Skeletal muscle tissue (tissue), 4 donors: ENCODE measurements around the gene USP3. TPM values are rescaled to one million over a fixed set of nuclear protein-coding genes. Genes with fewer than 3 reads are reported as not detected.

Source experiments
- H3K27ac ChIP-seq: one replicate; pipeline ENCODE4 v1.7.0; 2013; ENCODE audit warnings: mild to moderate bottlenecking, low read depth, low read length, inconsistent platforms
- H3K27me3 ChIP-seq, 3 donors: one replicate each; pipeline ENCODE4 v1.7.0; 2013; ENCODE audit warnings: low read length in 3 of 3; ENCODE audit not compliant: control insufficient read depth in 3 of 3, insufficient read depth in 3 of 3
- H3K36me3 ChIP-seq, 3 donors: one replicate each; pipeline ENCODE4 v1.7.0; 2013; ENCODE audit warnings: low read length in 3 of 3; ENCODE audit not compliant: control insufficient read depth in 3 of 3, insufficient read depth in 3 of 3
- H3K4me1 ChIP-seq, 3 donors: one replicate each; pipeline ENCODE4 v1.7.0; 2013; ENCODE audit warnings: low read length in 3 of 3, mild to moderate bottlenecking in 3 of 3; ENCODE audit not compliant: control insufficient read depth in 3 of 3, insufficient read depth in 3 of 3
- H3K4me3 ChIP-seq, 3 donors: one replicate each; pipeline ENCODE4 v1.7.0; 2013; ENCODE audit warnings: low read length in 3 of 3
- H3K9ac ChIP-seq, 3 donors: one replicate each; pipeline ENCODE4 v1.7.0; 2013; ENCODE audit warnings: low read length in 3 of 3, mild to moderate bottlenecking in 3 of 3, moderate library complexity in 2 of 3, low read depth in 1 of 3
- H3K9me3 ChIP-seq, 3 donors: one replicate each; pipeline ENCODE4 v1.7.0; 2013; ENCODE audit warnings: low read length in 3 of 3; ENCODE audit not compliant: control insufficient read depth in 3 of 3
- total RNA-seq: library from RNA; depleted of rRNA; stranded (reverse); fragments of >200 nt; gene quantifications from one replicate; pipeline ENCODE4 v1.2.3, GENCODE V29; 2014
- donor health status: Osteomylitis.

The USP3 gene
- total RNA-seq, 1 donor from 2014 or later: 33.4 TPM

DNA sequence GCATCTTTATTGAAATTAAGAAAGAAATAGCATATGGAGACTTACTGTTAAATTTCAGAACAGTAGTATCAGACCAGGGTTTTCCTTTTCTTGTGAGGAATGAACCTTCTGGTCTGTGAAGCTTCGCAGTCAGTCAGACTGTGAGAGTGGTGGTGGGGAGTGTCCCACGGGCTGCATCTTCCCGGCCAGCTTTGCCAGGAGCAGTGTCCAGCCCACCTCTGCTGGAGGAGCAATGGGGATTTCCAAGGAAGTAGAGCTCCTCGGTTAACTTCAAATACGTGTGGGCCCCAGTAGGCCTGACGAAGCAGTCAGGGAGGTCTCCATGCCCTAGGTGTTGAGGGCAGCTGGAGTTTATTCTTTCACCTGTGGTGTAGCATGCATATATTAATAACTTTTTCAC is 51.9 kb downstream of the USP3 start:
- Histone ChIP-seq H3K9ac (no peak overlapping the region), H3K27me3 (no peaks in the 10 kb centered on the region), H3K9me3 (no peaks in the 10 kb centered on the region), H3K4me3 (no peak overlapping the region), H3K4me1 (peaks cover 0 to 12% (median 0%) of the 10 kb centered on the region in 3 donors), H3K27ac (no peak overlapping the region), H3K36me3 (peaks cover 5 to 20% (median 16%) of the 10 kb centered on the region in 3 donors)

DNA sequence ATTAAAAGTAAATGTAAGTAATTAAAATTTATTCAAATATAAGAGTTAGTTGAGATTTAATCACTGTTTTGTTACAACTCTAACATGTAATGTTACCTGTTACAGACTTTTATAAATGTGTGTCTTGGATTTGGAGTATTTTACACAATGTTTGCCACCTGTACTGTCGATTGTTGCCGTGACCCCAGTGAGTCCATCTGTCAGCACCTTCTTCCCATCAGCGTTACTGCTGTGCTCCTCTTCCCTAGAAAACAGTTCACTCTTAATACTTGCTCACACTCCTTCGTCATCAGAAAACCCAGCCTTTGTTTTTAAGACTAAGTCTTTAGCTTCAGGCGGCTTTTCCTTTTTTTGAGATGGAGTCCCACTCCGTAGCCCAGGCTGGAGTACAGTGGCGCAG is 52.3 kb downstream of the USP3 start:
- Histone ChIP-seq H3K27me3 (no peaks in the 10 kb centered on the region), H3K4me3 (no peak overlapping the region), H3K36me3 (peaks cover 8 to 25% (median 18%) of the 10 kb centered on the region in 3 donors), H3K4me1 (peaks cover 0 to 12% (median 0%) of the 10 kb centered on the region in 3 donors), H3K9me3 (no peaks in the 10 kb centered on the region), H3K9ac (no peak overlapping the region), H3K27ac (no peak overlapping the region)

DNA sequence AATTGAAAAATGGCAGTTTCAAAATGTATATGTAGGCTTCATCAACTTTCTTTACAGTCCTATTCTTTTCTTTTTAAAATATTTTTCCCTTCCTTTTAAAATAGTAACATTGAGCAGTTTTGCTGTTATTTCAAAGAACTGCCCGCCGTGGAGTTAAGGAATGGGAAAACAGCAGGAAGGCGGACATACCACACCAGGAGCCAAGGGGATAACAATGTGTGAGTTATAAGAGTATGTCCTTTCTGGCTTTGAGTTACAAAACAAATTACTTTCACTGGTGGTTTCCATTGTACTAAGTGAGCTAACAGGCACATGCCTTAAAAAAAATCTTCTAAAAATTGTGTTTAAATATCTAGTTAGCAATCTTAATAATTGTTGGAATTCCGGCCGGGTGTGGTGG is 55.4 kb downstream of the USP3 start:
- Histone ChIP-seq H3K4me1 (no peaks in the 10 kb centered on the region), H3K9ac (no peak overlapping the region), H3K4me3 (no peak overlapping the region), H3K27me3 (no peaks in the 10 kb centered on the region), H3K36me3 (peaks cover 15 to 45% (median 34%) of the 10 kb centered on the region in 3 donors), H3K9me3 (no peaks in the 10 kb centered on the region), H3K27ac (no peak overlapping the region)

DNA sequence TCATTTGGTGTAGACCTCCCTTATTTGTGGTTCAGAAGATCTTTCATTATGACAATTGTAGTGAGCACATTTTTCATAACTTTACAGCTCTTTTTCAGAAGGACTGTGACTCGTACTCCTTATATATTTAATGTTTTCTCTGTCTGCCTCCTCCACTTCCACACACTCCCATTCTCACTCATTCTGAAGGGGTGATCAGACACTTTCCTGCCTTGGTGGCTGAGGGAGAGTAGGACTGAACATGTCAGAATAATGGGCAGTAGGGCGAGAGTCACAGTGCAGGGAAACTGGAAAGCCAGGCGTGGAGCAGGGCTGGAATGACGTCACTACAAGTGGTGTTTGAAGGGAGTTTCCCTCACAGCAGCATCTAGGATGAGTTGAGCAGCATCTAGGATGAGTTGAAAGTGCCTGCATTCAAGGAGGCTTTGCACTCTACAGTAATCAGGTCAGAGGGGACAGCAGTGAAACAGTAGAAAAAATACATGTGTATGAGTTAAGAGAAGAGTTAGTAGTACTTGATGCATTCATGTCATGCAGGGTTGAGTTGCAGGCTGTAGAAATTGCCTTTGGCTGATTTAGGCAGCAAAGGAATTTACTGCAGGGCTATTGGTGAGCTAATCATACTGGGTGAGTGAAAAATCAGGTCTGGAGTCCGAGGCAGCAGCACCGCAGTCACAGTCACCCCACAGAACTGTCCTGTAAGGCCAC is 56.5 kb downstream of the USP3 start:
- Histone ChIP-seq H3K9me3 (no peaks in the 10 kb centered on the region), H3K36me3 (peaks cover 15 to 49% (median 40%) of the 10 kb centered on the region in 3 donors), H3K4me3 (no peak overlapping the region), H3K27me3 (no peaks in the 10 kb centered on the region), H3K9ac (no peak overlapping the region), H3K27ac (no peak overlapping the region), H3K4me1 (no peaks in the 10 kb centered on the region)

DNA sequence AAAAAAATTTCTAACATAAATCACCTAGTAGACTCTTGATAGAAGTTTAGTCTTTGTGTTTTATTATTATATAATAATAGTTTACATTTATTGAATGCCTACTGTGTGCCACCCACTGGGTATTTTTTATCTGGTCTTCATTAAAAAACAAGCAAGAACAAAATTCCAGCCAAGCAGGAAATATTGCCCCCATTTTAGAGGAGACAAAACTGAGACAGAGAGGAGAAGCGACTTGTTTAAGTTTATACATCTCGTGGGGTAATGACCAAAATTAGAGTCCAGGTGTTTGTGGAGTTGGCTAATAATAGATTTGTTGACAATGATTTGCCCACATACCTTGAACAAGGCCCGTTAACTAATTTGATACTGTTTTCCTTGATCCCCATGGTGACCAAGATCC is 59.7 kb downstream of the USP3 start:
- Histone ChIP-seq H3K9me3 (no peaks in the 10 kb centered on the region), H3K27ac (no peak overlapping the region), H3K9ac (no peak overlapping the region), H3K36me3 (peaks cover 15 to 50% (median 37%) of the 10 kb centered on the region in 3 donors), H3K27me3 (no peaks in the 10 kb centered on the region), H3K4me3 (no peak overlapping the region), H3K4me1 (no peaks in the 10 kb centered on the region)

DNA sequence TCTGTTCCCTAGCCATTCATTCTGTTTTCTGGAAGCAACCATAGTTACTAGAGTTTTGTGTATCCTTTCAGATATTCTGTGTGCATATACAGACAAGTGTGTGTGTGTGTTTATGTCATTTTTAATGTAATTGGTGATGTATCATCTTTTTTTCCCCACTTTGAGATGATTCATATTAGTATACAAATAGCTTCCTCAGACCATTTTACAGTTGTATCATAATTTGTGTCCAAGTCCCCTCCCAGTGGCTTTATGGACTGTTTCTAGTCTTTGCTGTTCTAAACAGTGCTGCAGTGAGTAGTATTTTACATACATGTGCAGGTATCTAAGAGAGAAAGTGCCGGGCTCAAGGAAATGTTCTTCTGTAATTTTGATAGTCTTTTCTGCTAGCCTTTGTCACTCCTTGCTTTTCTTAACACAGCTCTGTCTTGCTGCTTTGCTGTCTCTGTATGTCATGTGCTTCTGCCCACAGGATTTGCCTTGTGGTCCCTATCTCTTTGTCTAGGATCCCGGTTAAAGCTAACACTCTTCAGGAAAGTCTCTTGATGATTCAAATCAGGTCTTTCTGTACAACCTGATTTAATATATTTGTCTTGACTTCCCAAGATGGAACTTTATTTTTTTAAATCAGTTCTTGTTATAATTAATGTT is 61.3 kb downstream of the USP3 start:
- H3K36me3 ChIP-seq: peaks cover 20 to 51% (median 39%) of the 10 kb centered on the region in 3 donors

DNA sequence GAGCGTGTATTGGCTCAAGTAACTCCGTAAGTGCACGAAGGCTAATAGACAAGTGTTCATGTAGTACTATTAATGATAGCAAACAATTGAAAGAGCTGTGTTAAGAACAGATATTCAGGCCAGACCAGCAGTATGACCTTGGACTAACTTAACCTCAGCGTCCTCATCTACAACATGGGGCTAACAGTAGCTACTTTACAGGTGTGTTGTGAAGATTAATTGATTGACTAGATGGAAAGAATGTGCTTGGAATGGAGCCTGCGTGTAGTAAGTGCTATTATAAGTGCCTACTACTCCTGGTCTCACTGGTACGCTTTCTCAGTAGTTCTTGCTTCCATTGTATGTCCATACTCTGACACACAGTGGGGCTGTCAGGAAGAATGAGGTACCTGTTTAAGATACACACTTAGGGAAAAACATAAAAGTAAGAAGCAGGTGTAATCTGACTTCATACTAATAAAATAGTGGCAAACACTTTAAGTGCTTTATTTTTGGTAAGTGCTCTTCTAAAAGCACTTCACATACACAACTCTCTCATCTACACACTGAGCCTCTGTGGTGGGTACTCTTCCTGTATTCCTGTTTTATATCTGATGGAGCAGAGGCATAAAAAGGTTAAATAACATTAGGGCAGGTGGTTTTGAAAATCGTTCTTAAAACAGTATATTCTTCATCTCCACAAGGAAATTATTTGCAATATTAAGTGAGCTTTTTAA is 68.5 kb downstream of the USP3 start:
- H3K4me1 ChIP-seq: no peaks in the 10 kb centered on the region
- H3K27ac ChIP-seq: no peak overlapping the region
- H3K9ac ChIP-seq: no peak overlapping the region
- no peaks in the 10 kb centered on the region for H3K27me3 ChIP-seq
- no peaks in the 10 kb centered on the region for H3K9me3 ChIP-seq
- peaks cover 13 to 31% (median 27%) of the 10 kb centered on the region in 3 donors for H3K36me3 ChIP-seq
- H3K4me3 ChIP-seq: no peak overlapping the region

More for the DNA sequence above, 61.3 kb downstream of the USP3 start:
- Histone ChIP-seq H3K9me3 (no peaks in the 10 kb centered on the region), H3K4me1 (no peaks in the 10 kb centered on the region), H3K4me3 (no peak overlapping the region), H3K27me3 (no peaks in the 10 kb centered on the region), H3K9ac (no peak overlapping the region), H3K27ac (no peak overlapping the region)

DNA sequence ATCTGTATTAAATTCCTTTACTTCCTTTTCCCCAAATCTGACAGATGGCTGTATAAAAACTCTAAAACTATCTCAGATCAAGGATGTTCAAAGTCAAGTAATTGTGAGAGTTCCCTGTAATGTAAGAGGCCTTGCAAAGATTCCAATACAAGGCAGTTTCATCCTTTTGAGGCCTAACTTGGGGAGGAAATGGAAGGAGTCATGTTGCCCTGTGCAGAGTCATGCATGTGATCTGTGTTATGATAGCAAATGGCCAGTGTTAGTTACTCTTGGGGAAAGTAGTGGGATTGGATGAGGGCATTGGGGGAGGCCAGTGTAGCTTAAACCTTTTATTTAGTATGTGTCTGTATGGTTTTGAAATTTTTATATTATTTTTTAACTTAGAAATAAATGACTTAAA is 69.1 kb downstream of the USP3 start:
- peaks cover 13 to 31% (median 27%) of the 10 kb centered on the region in 3 donors for H3K36me3 ChIP-seq
- H3K27ac ChIP-seq: no peak overlapping the region
- no peak overlapping the region for H3K9ac ChIP-seq
- H3K4me1 ChIP-seq: no peaks in the 10 kb centered on the region
- no peak overlapping the region for H3K4me3 ChIP-seq
- no peaks in the 10 kb centered on the region for H3K27me3 ChIP-seq
- no peaks in the 10 kb centered on the region for H3K9me3 ChIP-seq

DNA sequence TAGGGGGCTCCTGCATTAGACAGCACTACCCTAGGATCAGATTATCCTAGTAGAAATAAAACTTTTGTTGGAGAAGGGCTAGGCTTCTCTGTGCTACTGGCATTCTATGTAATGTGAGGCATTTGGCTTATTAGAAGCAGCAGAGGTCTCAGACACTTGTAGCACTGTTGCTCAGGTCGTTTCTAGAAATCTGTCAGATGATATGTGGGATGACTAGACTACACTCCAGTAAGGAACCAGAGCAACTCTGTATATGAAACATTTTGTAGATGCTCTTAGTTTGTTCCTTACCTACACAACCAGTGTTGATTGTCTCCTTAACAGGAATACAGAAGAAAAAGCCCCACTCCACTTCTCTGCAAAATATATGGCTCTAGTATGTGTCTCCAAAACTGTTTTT is 70.9 kb downstream of the USP3 start:
- H3K9me3 ChIP-seq: no peaks in the 10 kb centered on the region
- H3K4me1 ChIP-seq: no peaks in the 10 kb centered on the region
- no peak overlapping the region for H3K4me3 ChIP-seq
- no peak overlapping the region for H3K27ac ChIP-seq
- no peaks in the 10 kb centered on the region for H3K27me3 ChIP-seq
- H3K9ac ChIP-seq: no peak overlapping the region
- peaks cover 11 to 29% (median 21%) of the 10 kb centered on the region in 3 donors for H3K36me3 ChIP-seq

DNA sequence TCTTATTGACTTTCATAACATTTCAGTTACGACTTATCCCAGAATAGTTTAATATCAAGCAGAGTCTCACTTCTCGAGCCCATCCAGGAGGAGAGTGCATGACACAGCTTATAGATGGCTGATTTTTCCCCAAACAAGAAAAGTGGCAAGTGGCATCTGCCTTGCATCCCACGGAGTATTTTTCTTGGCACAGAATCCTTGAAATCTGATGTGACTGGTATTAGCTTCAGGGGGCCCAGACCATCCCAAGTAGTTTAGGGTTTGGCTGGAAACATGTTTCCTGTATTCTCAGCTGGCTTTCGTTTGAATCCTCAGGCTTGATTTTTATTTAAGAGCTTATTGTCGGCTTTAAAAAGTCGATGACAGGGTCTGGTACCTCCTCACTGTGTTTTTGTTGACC is 72.0 kb downstream of the USP3 start:
- H3K9me3 ChIP-seq: no peaks in the 10 kb centered on the region
- no peak overlapping the region for H3K4me3 ChIP-seq
- H3K4me1 ChIP-seq: no peaks in the 10 kb centered on the region
- H3K27me3 ChIP-seq: no peaks in the 10 kb centered on the region
- H3K36me3 ChIP-seq: peaks cover 8 to 25% (median 12%) of the 10 kb centered on the region in 3 donors
- no peak overlapping the region for H3K27ac ChIP-seq
- no peak overlapping the region for H3K9ac ChIP-seq
